Right lobe of liver (tissue), 6 donors: ENCODE results near the gene MAMDC4. TPM values are rescaled to one million over a fixed set of nuclear protein-coding genes. Genes with fewer than 3 reads are reported as not detected.

Source experiments
- ATAC-seq, 4 donors: fragments of 200-7000 bp; cut with Tn5 transposase; one replicate each; pipeline ENCODE4 v1.9.1; 2020; ENCODE audit warnings: mild to moderate bottlenecking in 4 of 4, moderate library complexity in 4 of 4
- DNase-seq, 3 donors: peaks; one replicate each; pipeline ENCODE4 v3.0.0-alpha.2; 2020
- H3K27ac ChIP-seq, 3 donors: fragments of 200-600 bp; one replicate each; pipeline ENCODE4 v1.8.0; 2022
- H3K27me3 ChIP-seq, 2 donors: fragments of 200-600 bp; one replicate each; pipeline ENCODE4 v1.8.0; 2022
- H3K36me3 ChIP-seq, 4 donors: fragments of 200-600 bp; sonication (generic) in 1 of 4; one replicate each; pipeline versions ENCODE4 v1.5.1 to v1.8.0; 2017 to 2022; ENCODE audit warnings: control low read depth in 1 of 4
- H3K4me1 ChIP-seq, 4 donors: fragments of 200-600 bp; sonication (generic) in 1 of 4; one replicate each; pipeline versions ENCODE4 v1.5.1 to v1.8.0; 2017 to 2022; ENCODE audit warnings: control low read depth in 1 of 4
- H3K4me3 ChIP-seq, 3 donors: fragments of 200-600 bp; one replicate each; pipeline ENCODE4 v1.8.0; 2022
- H3K9me3 ChIP-seq, 4 donors: fragments of 200-600 bp; sonication (generic) in 1 of 4; one replicate each; pipeline versions ENCODE4 v1.5.1 to v1.8.0; 2017 to 2022; ENCODE audit warnings: control low read depth in 1 of 4
- POLR2A ChIP-seq: fragments of 450-650 bp; IDR thresholded peaks from one replicate; pipeline ENCODE4 v1.6.1; 2017; ENCODE audit warnings: antibody characterized with exemption, mild to moderate bottlenecking
- WGBS: methylation state at CpG from one replicate; pipeline ENCODE4 v1.1.6; 2018; ENCODE audit warnings: low coverage, low lambda C conversion rate; ENCODE audit not compliant: insufficient coverage; ENCODE audit errors: missing lambda C conversion rate; 5-methylcytosine and 5-hydroxymethylcytosine counted together
- intact Hi-C, 2 donors: fragments of 100-400 bp; cut with DNase I; formaldehyde crosslinking; loops; one replicate each; pipeline versions ENCODE4 v1.11.2 to v1.14.1; 2022
- total RNA-seq, 6 experiments: library from RNA; depleted of rRNA in 2 of 6; stranded (reverse); fragments of >200 nt in 2 of 6; fragmentation: NEBNext Ultra II Directional in 3 of 6; extraction: Animal tissue kit (Norgen Biotek cat#: 25700) in 3 of 6; gene quantifications; one replicate each; pipeline versions ENCODE4 v1.1.0 to v1.2.4, GENCODE V29; 2016 to 2023
- TF ChIP-seq, protein P1 (sequence below), 4 donors: fragments of 200-600 bp in 3 of 4; fragments of 450-650 bp in 1 of 4; IDR thresholded peaks; one replicate each; pipeline versions ENCODE4 v1.5.1 to v1.8.0; 2016 to 2022; ENCODE audit warnings: antibody characterized with exemption in 4 of 4, mild to moderate bottlenecking in 2 of 4
- donor health status: DM: no; HTN: yes; CAD: no.
- donor health status: DM: no; HTN: no; CAD: no.
- donor health status: DM: no; HTN: no; CAD: no.
- donor health status: DM: no; HTN: yes; CAD: no.
- donor health status: DM: no; HTN: yes; CAD: no.

MAMDC4 gene
- total RNA-seq, 6 experiments from 2014 or later = 5.7 to 27.9 (median 22.5) TPM

DNA sequence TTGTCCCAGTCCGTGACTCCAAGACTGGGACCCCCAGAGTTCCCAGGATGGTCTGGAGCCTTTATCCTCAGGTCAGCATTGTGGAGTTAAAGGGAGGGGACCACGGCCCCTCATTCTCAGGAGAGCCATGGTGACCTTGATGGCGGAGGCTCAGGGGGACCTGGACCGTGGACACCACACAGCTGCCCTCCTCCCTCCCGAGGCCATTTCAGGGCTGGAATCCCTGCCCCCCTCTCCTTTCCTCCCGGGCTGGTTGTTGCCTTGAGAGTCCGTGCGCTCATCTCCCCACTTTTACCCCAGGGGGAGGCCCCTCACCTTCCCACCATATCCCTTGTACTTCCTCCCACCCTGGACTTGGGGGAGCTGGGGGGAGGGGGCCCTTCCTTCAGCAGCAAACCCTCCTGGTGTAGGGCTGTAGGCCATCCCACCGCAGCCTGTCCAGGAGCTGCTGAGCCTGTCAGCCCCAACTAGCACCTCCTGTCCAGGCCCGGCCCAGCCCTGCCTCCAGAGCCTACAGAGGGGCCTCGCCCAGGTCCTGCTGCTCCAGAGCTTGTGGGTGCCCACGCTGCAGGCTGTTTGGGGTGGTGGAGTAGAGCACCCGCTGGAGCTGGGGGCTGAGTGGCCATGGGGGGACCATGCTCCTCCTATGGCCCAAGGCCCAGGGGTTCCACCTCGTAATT, 24.2 kb upstream of the MAMDC4 start:
- Histone ChIP-seq H3K9me3 (no peaks in the 10 kb centered on the region), H3K27me3 (no peaks in the 10 kb centered on the region), H3K4me1 (no peaks in the 10 kb centered on the region), H3K36me3 (peaks cover 0 to 41% (median 4%) of the 10 kb centered on the region in 4 donors), H3K4me3 (no peak overlapping the region), H3K27ac (no peak overlapping the region)
- peak in 2 of 3 donors; percentile 44 to 48 for DNase-seq
- WGBS = no CpG with 5 or more reads among the region's 14 CpGs
- no peak for ATAC-seq
- intact Hi-C loops = no loop called here
- no peak for TF ChIP-seq POLR2A
- TF ChIP-seq, protein P1, sequence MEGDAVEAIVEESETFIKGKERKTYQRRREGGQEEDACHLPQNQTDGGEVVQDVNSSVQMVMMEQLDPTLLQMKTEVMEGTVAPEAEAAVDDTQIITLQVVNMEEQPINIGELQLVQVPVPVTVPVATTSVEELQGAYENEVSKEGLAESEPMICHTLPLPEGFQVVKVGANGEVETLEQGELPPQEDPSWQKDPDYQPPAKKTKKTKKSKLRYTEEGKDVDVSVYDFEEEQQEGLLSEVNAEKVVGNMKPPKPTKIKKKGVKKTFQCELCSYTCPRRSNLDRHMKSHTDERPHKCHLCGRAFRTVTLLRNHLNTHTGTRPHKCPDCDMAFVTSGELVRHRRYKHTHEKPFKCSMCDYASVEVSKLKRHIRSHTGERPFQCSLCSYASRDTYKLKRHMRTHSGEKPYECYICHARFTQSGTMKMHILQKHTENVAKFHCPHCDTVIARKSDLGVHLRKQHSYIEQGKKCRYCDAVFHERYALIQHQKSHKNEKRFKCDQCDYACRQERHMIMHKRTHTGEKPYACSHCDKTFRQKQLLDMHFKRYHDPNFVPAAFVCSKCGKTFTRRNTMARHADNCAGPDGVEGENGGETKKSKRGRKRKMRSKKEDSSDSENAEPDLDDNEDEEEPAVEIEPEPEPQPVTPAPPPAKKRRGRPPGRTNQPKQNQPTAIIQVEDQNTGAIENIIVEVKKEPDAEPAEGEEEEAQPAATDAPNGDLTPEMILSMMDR (IDR thresholded peaks at IDR 0.05) = no peak

DNA sequence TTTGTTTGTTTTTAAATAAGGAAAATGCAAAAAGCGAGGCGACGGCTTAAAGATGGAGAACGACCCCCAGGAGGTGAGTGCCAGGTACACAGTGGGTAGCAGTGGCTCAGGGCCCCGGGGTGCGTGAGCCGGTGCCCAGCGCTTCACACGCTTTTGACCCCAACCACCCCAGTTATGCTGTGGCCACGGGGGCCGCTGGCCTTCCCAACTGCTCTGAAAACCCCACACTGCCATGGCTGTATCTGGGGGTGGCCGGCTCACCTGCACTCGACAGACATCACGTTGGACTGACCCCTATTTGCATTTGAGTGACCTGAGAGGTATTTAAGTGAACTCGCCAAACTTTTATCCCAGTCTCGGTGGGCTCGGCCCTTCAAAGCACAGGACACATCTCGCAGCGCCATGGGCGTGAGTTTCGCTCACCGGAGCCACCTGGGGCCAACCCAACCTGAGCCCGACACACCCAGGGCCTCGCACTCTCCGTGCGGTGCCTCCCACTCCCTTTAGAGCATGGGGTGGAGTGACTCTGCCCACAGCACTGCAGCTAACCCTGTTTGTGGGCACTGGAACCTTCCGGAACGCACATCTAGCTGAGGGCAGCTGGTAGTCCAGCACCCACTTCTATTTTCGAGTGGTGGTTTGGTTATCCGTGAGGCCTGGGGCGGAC, 23.5 kb upstream of the MAMDC4 start:
- no peak overlapping the region for H3K27ac ChIP-seq
- no peaks in the 10 kb centered on the region for H3K4me1 ChIP-seq
- no peaks in the 10 kb centered on the region for H3K9me3 ChIP-seq
- no peak overlapping the region for H3K4me3 ChIP-seq
- peak in 1 of 3 donors; percentile 29 for DNase-seq
- no peak for ATAC-seq
- H3K36me3 ChIP-seq = peaks cover 0 to 39% (median 4%) of the 10 kb centered on the region in 4 donors
- H3K27me3 ChIP-seq = no peaks in the 10 kb centered on the region
- no peak for TF ChIP-seq POLR2A
- TF ChIP-seq, protein P1 (IDR thresholded peaks at IDR 0.05) = no peak
- intact Hi-C loops = no loop called here
- WGBS = 89% methylated on average over 8 of the region's 31 CpGs

DNA sequence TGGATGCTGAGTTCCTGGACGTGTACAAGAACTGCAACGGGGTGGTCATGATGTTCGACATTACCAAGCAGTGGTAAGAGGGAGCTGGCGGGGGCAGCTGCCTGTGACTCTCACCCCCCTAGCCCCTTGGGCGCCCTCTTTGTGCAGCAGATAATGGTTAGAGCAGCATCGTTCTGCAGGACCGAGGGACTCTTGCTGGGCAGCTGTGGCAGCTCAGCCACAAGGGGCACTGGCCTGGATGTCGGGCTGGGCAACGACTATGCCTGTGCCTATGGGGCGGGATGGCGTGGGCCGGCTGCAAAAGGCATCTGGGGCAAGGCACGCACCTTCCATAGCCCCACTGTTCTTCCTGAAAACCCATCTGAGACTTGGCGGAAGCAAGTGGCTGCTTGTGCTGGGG, 22.7 kb upstream of the MAMDC4 start:
- Histone ChIP-seq H3K27me3 (no peaks in the 10 kb centered on the region), H3K36me3 (peaks cover 0 to 35% (median 4%) of the 10 kb centered on the region in 4 donors), H3K27ac (no peak overlapping the region), H3K4me1 (no peaks in the 10 kb centered on the region), H3K4me3 (no peak overlapping the region), H3K9me3 (no peaks in the 10 kb centered on the region)
- ATAC-seq (no peak), DNase-seq (peak in 1 of 3 donors; percentile 50)
- no CpG with 5 or more reads among the region's 14 CpGs for WGBS
- TF ChIP-seq POLR2A = no peak
- TF ChIP-seq, protein P1 (IDR thresholded peaks at IDR 0.05) = no peak
- intact Hi-C loops = no loop called here

DNA sequence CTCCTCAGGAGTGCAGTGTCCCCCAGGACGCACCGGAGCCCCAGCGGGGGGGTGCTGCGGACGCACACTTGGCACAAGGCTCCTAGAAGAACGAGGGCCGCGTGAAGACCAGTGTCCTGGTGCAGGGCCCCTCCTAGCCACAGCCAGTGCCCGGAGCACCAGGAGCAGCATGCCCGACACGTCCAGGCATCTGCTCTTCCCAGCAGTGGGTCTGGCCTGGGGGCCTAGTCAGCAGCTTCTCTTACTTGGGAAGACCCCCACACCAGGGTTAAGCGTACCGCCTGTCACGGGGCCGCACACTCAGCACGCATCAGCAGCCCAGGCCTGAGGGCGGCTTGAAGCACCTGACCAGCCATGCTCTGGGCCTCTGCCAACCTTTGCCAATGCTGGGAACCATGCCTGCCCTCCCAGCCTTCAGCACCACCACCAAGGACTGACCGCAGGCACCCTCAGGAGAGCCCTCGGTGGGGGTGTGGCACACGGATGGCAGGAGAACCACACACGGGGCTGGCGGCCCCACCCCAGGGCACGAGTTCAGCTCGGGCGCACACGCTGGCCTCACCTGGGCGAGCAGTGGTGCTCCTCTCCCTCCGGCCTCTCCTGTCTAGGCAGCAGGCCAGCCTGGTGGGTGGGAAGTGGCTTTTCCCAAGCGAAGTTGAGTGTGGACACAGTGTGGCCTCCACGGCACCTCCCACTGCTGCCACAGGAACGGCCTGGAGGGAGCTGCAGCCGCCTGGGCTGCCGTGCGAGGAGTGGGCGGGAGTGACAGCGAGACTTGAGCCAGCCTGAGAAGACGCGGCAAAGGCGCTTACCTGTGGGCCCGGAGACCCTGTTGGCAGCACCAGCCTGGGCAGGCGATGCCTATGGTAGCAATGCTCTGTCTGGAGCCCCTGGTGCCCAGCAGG, 21.9 kb upstream of the MAMDC4 start:
- Histone ChIP-seq H3K27me3 (no peaks in the 10 kb centered on the region), H3K36me3 (peaks cover 0 to 31% (median 4%) of the 10 kb centered on the region in 4 donors), H3K9me3 (no peaks in the 10 kb centered on the region), H3K27ac (no peak overlapping the region), H3K4me3 (no peak overlapping the region), H3K4me1 (no peaks in the 10 kb centered on the region)
- WGBS = 80% methylated on average over 1 of the region's 41 CpGs
- intact Hi-C loops = no loop called here
- no peak for TF ChIP-seq POLR2A
- TF ChIP-seq, protein P1 (IDR thresholded peaks at IDR 0.05) = no peak
- ATAC-seq = peak in 1 of 4 donors; percentile 7
- peak in 2 of 3 donors; percentile 47 to 51 for DNase-seq
